ENCODE data around the gene UMODL1.

The UMODL1 gene

DNA sequence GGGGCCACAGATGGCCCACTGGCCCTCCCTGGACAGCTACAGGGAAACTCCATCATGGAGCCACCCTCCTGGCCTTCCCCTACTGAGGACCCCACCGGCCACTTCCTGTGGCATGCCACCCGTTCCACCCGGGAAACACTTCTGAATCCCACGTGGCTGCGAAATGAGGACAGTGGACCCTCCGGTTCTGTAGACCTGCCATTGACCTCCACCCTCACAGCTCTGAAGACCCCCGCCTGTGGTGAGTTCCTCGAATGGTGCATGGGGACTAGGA, 40.3 kb downstream of the UMODL1 start:
- TF ChIP-seq GATA2 (IDR thresholded peaks at IDR 0.05; ENCODE audit: low read depth, low read length) (no peak), GATA3 (IDR thresholded peaks at IDR 0.05; ENCODE audit: low read depth, low read length) (no peak)

DNA sequence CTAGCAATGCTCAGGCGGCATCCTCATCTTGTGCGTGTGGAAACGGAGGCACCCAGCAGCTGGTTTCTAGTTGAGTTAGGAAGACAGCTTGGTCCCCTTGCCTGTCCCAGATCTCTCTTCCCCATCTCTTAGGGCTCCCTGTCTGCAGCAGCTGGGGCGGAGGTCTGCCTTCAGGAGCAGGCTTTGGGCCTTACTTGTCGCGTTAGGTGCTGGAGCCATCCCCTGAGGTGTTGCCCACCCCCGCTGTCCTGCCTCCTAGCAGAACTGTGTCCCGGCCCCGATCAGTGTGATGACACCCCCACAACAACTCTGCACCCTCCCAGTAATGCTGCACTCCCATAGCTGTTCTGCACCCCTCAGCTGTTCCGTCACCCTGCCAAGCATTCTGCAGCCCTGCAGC, 40.7 kb downstream of the UMODL1 start:
- TF ChIP-seq GATA2 (IDR thresholded peaks at IDR 0.05; ENCODE audit: low read depth, low read length) (no peak), GATA3 (IDR thresholded peaks at IDR 0.05; ENCODE audit: low read depth, low read length) (no peak)

DNA sequence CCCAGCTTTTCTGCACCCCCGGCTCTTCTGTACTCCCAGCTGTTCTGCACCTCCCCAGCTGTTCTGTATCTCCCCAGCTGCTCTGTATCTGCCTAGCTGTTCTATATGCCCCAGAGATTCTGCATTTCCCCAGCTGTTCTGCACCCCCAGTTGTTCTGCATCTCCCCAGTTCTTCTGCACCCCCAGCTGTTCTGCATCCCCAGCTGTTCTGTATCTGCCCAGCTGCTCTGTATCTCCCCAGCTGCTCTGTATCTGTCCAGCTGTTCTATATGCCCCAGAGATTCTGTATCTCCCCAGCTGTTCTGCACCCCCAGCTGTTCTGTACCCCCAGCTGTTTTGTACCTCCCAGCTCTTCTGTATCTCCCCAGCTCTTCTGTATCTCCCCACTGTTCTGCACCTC, 41.1 kb downstream of the UMODL1 start:
- TF ChIP-seq GATA3 (IDR thresholded peaks at IDR 0.05; ENCODE audit: low read depth, low read length): no peak
- no peak for TF ChIP-seq GATA2 (IDR thresholded peaks at IDR 0.05; ENCODE audit: low read depth, low read length)

DNA sequence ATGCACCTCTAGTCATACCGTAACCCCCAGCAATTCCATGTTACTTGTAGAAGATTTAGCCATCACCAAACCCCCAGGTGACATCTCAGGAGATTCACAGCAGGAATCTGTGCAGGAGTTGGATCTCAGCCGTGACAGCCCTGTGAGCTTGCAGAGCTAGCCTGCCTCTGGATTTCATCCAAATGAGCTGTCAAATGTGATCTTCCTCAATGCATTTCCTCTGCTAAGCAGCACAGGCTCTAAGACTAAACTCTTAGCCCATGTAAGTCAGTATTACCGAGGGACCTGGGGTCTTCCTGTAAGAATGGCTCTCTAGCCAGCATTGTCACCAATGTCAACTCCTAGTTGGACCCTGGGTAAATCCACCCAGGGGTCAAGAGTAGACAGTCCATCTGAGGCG, 41.7 kb downstream of the UMODL1 start:
- TF ChIP-seq GATA2 (IDR thresholded peaks at IDR 0.05; ENCODE audit: low read depth, low read length) (no peak), GATA3 (IDR thresholded peaks at IDR 0.05; ENCODE audit: low read depth, low read length) (no peak)

DNA sequence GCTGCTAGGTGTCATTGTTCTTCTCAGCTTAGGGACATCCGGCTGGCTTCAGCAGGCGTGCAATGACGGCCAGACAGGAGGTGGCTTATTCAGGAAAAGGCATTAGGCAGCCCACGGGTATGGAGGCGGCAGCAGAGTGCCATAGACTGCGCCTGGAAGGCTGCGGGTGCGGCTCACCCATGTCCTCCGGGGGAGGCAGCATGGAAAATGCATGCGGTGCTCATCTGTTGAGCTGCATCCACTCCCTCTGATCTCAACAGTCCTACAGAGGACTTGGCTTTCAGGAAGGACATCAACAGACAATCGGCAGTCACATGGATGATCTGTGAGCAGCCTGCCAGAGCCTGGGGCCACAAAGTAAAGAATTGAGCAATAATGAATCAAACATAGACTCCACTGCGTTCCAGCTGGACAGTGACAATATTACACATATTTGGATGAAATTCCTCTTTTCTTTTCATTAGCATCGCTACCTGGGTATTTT, 42.9 kb downstream of the UMODL1 start:
- TF ChIP-seq GATA3 (IDR thresholded peaks at IDR 0.05; ENCODE audit: low read depth, low read length) (no peak), GATA2 (IDR thresholded peaks at IDR 0.05; ENCODE audit: low read depth, low read length) (no peak)

DNA sequence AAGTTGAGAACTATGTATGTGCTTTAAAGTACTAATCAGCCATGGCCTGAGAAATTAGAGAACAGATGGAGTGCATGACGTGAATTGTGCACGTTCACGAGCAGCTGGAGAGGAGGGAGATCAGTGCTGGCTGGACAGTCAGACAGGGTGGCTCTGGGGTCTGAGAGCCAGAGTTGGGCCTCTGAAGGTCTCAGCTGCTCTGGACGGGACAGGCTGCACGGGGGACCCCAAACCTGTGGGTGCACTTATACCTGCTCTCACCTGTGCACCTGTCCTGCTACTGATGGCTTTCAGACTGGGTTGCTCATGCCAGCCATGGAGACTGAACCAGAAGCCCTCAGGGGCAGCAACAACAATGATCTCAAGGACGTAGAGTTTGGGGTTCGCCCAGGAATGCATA, 43.5 kb downstream of the UMODL1 start:
- no peak for TF ChIP-seq GATA2 (IDR thresholded peaks at IDR 0.05; ENCODE audit: low read depth, low read length)
- TF ChIP-seq GATA3 (IDR thresholded peaks at IDR 0.05; ENCODE audit: low read depth, low read length): no peak

DNA sequence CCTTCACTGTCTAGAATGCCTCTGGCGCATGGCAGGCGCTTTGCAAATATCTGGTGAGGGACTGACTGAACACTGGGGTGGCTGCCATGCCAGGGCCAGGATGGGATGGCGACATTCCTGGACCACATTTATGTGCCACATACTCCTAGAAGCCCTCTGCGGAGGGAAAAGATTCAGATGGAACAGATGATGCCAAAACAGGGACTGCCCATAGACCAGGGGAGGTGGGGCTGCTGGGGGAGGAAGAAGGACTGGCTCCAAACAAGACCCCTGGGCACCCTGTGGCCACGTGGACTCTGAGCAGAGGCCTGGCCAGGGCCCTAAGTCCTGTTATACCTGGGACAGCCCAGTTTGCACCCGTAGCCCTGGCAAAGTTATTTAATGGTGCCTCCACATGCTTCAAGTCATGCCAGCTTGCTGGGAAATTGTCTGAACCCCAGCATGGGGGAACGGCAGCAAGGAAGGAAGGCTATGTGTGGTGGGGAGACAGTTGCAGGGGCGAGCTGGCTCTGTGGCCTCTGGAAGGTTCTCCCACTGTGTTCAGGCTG, 44.1 kb downstream of the UMODL1 start:
- no peak for TF ChIP-seq GATA3 (IDR thresholded peaks at IDR 0.05; ENCODE audit: low read depth, low read length)
- TF ChIP-seq GATA2 (IDR thresholded peaks at IDR 0.05; ENCODE audit: low read depth, low read length): no peak

DNA sequence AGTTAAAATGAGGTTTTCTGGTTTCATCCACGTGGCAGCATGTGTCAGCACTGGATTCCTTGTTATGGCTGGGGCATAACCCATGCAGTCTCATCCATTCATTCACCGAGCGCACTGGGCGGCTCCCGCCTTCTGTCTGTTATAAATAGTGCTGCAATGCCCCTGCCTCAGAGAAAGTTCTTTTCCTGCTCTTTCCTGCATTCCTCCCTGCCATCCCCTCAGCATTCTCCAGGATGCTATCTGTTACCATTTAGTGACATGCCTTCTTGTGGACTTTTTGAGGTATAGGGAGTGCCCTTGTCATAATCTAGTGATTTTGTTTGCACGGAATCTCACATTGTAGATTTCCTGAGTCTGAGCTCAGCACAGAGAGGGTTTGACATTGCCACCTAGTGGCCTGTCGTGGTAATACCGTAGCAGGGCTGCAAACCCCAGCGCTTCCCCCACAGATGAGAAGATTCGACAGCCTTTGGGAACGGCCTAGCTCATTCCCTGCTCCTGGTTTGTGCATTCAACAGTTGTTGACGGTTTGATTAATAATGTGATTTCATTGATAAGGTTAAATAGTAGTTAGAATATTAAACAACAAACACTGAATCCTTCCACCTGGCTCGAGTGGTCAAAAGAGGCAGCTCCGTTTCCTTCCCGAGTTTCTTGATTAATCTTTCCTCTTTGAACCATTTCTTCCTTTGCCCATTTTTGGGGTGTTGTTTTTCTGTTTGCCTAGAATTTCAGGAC, 46.3 kb downstream of the UMODL1 start:
- TF ChIP-seq GATA2 (IDR thresholded peaks at IDR 0.05; ENCODE audit: low read depth, low read length) (no peak), GATA3 (IDR thresholded peaks at IDR 0.05; ENCODE audit: low read depth, low read length) (no peak)

DNA sequence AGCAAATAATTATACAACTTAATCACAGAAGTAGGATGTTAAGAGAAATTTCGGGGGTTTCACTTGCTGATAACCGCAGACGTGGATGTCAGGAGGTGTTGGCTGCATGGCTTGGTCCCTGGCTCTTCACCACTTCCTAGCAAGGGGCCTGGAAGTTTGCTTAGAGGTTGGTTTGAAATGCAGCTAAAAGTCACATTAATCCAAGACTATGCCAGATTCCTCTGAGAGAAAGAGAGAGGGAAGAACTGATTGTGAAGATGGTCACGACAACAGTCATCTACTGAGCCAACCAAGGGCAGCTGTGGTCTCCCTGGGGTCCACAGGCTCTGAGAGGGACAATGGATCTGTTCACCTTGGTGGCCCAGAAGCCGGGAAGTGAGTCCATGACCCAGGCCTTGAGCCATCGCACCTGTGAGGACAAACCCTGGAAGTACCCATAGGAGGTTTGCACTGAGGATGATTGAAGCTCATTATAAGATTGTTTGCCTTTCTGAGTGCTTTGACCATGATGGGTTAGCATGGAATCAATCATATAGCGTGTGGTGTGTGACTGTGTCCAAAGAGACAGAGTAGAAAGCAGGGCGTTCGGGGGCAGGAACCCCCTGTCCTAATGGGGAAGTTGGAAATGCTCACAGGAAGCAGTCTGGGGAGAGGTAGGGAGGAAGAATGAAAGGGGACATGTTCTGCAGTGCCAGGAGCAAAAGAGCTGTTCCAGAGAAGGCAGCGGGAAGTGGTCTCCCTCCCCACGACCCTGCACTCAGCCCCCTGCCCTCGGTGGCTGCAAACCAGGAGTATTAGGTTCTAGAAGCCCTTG, 47.1 kb downstream of the UMODL1 start:
- TF ChIP-seq GATA3 (IDR thresholded peaks at IDR 0.05; ENCODE audit: low read depth, low read length) (no peak), GATA2 (IDR thresholded peaks at IDR 0.05; ENCODE audit: low read depth, low read length) (no peak)

DNA sequence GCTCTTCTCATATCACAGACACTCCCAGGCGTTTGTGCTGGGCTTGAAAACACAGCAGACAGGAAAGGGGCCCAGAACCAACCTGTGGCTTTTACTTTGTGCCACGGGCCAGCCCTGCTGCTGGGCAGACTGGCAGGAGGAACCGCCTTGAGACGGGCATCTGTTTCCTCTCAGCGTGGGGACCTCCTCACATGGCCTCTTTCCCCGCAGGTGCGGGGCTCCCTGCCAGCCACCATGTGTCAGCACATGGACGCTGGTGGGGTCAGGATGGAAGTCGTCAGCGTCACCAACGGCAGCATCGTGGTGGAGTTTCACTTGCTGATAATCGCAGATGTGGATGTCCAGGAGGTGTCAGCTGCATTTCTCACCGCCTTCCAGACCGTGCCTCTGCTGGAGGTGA, 47.8 kb downstream of the UMODL1 start:
- TF ChIP-seq GATA2 (IDR thresholded peaks at IDR 0.05; ENCODE audit: low read depth, low read length): no peak
- no peak for TF ChIP-seq GATA3 (IDR thresholded peaks at IDR 0.05; ENCODE audit: low read depth, low read length)

DNA sequence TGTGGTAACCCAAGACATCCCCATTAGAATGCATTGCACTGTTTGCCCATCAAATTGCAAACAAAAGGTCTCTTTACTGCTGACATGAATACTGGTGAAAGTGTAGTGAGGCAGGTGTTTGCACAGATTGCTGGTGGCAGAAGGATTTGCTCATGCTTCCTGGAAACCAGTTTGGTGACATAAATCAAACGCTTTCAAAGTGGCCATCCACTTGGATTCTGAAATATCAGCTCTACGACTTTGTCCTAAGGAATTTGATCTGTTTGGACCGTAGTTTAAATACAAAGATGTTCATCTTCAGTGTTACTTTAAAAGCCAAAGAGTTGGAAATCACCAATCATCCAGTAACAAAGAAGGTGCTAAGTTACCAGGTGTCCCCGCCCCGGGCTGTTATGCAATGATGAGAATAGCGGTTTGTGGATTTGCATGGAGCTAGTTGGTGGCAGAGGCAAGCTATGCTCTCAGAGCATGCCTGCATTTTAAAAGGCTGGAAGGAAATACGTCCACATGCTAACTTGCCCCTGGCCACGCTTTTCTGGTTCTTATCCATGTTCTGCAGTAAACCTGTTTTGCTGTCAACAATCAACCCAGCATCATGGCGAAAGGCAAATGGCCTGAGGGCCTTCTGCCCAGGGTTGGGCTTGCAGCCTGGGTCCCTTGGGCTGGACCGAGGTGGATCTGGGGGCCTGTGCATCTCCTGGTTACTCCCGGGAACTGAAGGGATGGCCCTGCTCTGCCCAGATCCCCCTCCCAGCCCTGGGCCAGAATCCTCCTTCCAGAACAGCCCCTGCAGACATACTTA, 49.2 kb downstream of the UMODL1 start:
- TF ChIP-seq GATA2 (IDR thresholded peaks at IDR 0.05; ENCODE audit: low read depth, low read length) (no peak), GATA3 (IDR thresholded peaks at IDR 0.05; ENCODE audit: low read depth, low read length) (no peak)

DNA sequence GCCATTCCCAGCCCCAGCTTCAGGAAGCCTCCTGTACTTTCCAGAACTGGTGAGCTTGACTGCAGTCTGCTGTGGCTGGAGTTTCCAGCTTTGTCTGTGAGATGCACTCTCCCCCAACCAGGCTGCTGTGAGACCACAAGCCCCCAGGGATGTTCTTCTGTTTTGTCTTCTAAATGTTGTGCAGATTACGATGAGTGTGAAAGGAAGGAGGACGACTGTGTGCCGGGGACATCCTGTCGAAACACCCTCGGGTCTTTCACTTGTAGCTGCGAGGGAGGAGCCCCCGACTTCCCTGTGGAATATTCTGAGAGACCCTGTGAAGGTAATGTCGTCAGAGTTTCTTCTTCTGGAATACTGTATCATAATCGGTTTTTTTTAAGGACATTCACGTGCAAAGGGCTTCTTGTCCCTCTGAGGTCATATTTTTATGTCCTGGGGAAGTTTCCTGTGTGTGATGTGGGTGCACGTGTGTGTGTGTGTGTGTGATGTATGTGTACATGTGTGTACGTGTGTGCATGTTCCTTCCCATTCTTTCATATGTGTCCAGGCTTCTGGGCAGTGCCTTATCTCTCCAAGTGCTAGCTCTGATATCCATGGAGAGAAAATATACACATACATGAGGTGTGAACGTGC, 49.9 kb downstream of the UMODL1 start:
- TF ChIP-seq GATA3 (IDR thresholded peaks at IDR 0.05; ENCODE audit: low read depth, low read length) (no peak), GATA2 (IDR thresholded peaks at IDR 0.05; ENCODE audit: low read depth, low read length) (no peak)

DNA sequence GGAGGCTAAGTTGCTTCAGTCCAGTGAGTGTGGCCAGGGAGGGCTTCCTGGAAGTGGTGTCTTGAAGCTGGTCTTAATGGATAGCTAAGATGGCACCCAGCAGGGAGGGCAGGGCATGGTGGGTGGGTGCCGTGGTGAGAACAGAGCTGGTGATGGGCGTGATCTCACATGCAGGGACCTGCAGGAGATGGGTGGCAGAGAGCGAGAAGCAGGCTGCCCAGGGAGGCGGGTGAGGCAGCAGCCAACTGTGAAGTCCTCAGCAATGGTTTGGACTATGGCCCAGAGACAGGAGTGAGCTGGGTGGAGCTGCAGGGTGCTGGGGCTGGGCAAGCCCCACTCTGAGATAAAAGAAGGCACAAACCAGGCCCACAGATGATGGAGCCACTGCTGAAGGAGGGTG, 50.7 kb downstream of the UMODL1 start:
- no peak for TF ChIP-seq GATA3 (IDR thresholded peaks at IDR 0.05; ENCODE audit: low read depth, low read length)
- no peak for TF ChIP-seq GATA2 (IDR thresholded peaks at IDR 0.05; ENCODE audit: low read depth, low read length)

DNA sequence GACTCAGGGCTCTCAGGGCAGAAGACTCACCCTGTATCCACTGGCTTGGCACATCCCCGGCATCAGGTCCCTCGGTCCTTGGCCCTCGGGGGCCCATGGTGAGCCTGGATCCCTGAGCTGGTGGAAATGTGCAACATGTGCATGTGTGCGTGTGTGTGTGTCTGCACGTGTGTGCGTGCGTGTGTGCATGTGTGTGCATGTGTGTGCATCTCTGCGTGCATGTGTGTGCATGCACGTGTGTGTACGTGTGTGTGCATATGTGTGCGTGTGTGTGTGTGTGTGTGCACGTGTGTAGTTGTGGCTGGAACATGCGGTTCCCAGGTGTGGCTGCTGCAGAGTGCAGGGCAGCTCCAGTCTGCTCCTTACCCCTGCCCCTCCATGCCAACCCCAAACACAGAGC, 51.3 kb downstream of the UMODL1 start:
- TF ChIP-seq GATA2 (IDR thresholded peaks at IDR 0.05; ENCODE audit: low read depth, low read length) (no peak), GATA3 (IDR thresholded peaks at IDR 0.05; ENCODE audit: low read depth, low read length) (no peak)

Data from SH-SY5Y (cell line).